Panc1 (cell line): ENCODE measurements around the gene SCYL3.

ENCODE experiments used
- CTCF ChIP-seq: fragments of 450-650 bp; IDR thresholded peaks from 2 replicates; pipeline ENCODE4 v1.5.1; 2017; ENCODE audit warnings: mild to moderate bottlenecking
- POLR2AphosphoS5 ChIP-seq: IDR thresholded peaks from 2 replicates; pipeline ENCODE4 v1.6.1; 2012; ENCODE audit warnings: mild to moderate bottlenecking, low read depth, low read length, moderate library complexity
- REST ChIP-seq, 2 experiments: IDR thresholded peaks; 2 replicates each; pipeline ENCODE4 v1.6.1; 2011 to 2012; ENCODE audit warnings: low read depth in 2 of 2, control low read depth in 1 of 2, low read length in 1 of 2, mild to moderate bottlenecking in 1 of 2, moderate library complexity in 1 of 2; ENCODE audit not compliant: insufficient read depth in 1 of 2
- TCF7L2 ChIP-seq: IDR thresholded peaks from 2 replicates; pipeline ENCODE4 v1.6.1; 2011; ENCODE audit warnings: mild to moderate bottlenecking, low read depth, low read length, inconsistent platforms

- TF ChIP-seq CTCF (no peak), POLR2AphosphoS5 (no peak), TCF7L2 (no peak), REST (IDR thresholded peaks at IDR 0.05; ENCODE audit: insufficient read depth in 1 of 2, low read depth in 2 of 2, low read length in 1 of 2) (no peak)
Observed at GRCh38 chr1:169904834-169905233, 11.1 kb upstream of the SCYL3 start.
